ENCODE data around the gene SUSD1. TPM values are rescaled to one million over a fixed set of nuclear protein-coding genes. Genes with fewer than 3 reads are reported as not detected.

The SUSD1 gene
- polyA plus RNA-seq, 1 donor (not counting 4 experiments of a cell fraction or from before 2014, with no cell fraction given): 3.6 TPM

DNA sequence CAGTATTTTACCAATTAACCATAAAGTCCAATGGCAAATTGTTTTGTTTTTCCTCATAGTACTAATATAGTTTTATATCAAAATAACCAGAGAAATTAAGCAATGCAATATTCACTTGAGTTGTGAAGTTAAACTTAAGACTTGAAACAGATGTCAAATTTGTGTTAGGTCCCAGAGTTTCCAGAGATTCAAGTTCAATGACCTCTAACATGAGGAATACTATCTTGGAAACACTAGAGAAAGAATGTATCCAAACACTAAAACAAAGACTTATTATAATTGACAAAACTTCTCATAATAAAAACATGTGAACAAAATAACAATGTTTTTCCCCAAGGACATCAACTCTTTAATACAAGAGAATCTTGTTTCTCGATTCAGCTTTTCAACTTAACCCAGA, 18.0 kb downstream of the SUSD1 start:
- Histone ChIP-seq H3K4me3 (ENCODE audit: control insufficient read depth in 2 of 3, extremely low read depth in 1 of 3, insufficient read depth in 2 of 3, low read depth in 1 of 3, low read length in 3 of 3) (no peak overlapping the region), H3K9me1 (ENCODE audit: control insufficient read depth, extremely low read depth, insufficient read depth, low read length) (no peaks in the 10 kb centered on the region), H3K27me3 (ENCODE audit: control insufficient read depth, extremely low read depth, insufficient read depth, low read length) (no peaks in the 10 kb centered on the region), H2AFZ (ENCODE audit: control insufficient read depth, low read length) (no peak overlapping the region), H3K36me3 (ENCODE audit: control insufficient read depth in 2 of 2, extremely low read depth in 1 of 2, insufficient read depth in 2 of 2, low read length in 2 of 2) (no peaks in the 10 kb centered on the region), H3K4me2 (ENCODE audit: control insufficient read depth, extremely low read depth, insufficient read depth, low read depth, low read length) (no peak overlapping the region), H4K20me1 (ENCODE audit: control insufficient read depth, extremely low read depth, insufficient read depth, low read length) (no peaks in the 10 kb centered on the region), H3K9ac (ENCODE audit: control insufficient read depth, extremely low read depth, insufficient read depth, low read length) (no peak overlapping the region), H3K79me2 (ENCODE audit: control insufficient read depth, insufficient read depth, low read length) (no peaks in the 10 kb centered on the region), H3K27ac (ENCODE audit: control insufficient read depth, insufficient read depth, low read length) (no peak overlapping the region), H3K4me1 (ENCODE audit: control insufficient read depth, extremely low read depth, insufficient read depth, low read length) (no peaks in the 10 kb centered on the region), H3K9me3 (ENCODE audit: control insufficient read depth, low read depth, low read length) (no peaks in the 10 kb centered on the region)
- dilution Hi-C loops (cut with MboI; ENCODE audit: extremely low pct_ligation_motif_present, low sequenced_read_pairs): no loop called here
- TF ChIP-seq EZH2 (IDR thresholded peaks at IDR 0.05; ENCODE audit: low read length): no peak
- TF ChIP-seq, protein P1, sequence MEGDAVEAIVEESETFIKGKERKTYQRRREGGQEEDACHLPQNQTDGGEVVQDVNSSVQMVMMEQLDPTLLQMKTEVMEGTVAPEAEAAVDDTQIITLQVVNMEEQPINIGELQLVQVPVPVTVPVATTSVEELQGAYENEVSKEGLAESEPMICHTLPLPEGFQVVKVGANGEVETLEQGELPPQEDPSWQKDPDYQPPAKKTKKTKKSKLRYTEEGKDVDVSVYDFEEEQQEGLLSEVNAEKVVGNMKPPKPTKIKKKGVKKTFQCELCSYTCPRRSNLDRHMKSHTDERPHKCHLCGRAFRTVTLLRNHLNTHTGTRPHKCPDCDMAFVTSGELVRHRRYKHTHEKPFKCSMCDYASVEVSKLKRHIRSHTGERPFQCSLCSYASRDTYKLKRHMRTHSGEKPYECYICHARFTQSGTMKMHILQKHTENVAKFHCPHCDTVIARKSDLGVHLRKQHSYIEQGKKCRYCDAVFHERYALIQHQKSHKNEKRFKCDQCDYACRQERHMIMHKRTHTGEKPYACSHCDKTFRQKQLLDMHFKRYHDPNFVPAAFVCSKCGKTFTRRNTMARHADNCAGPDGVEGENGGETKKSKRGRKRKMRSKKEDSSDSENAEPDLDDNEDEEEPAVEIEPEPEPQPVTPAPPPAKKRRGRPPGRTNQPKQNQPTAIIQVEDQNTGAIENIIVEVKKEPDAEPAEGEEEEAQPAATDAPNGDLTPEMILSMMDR (optimal IDR thresholded peaks at IDR 0.05 in 1 of 3, IDR thresholded peaks at IDR 0.05 in 1 of 3, conservative IDR thresholded peaks at IDR 0.05 in 1 of 3; ENCODE audit: extremely low read depth in 1 of 3, insufficient read depth in 2 of 3, low read length in 3 of 3): no peak
- DNase-seq (ENCODE audit: low read depth, low spot score) (no peak), FAIRE-seq (no peak)

DNA sequence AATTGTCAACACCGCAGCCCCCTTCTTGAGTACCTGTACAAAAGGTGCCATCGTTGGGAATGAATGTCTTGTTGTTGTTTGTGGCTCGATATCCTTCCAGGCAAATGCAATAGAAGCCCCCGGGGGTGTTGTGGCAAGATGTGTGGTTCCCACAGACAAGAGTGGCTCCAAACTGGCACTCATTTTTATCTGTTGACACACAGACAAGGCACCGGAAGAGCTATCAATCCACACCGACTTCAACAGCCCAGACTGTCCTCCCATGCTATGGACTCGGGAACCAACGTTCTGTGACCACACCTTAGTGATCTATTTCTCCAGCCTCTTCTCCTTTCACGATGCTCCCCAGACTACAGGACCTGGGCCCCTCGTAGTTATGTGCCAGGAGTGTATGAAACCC, 25.9 kb downstream of the SUSD1 start:
- DNase-seq (ENCODE audit: low read depth, low spot score): no peak
- dilution Hi-C loops (cut with MboI; ENCODE audit: extremely low pct_ligation_motif_present, low sequenced_read_pairs): no loop called here
- FAIRE-seq: no peak

More for the DNA sequence above, 25.9 kb downstream of the SUSD1 start:
- Histone ChIP-seq H3K79me2 (ENCODE audit: control insufficient read depth, insufficient read depth, low read length) (no peaks in the 10 kb centered on the region), H4K20me1 (ENCODE audit: control insufficient read depth, extremely low read depth, insufficient read depth, low read length) (no peaks in the 10 kb centered on the region), H3K9ac (ENCODE audit: control insufficient read depth, extremely low read depth, insufficient read depth, low read length) (no peak overlapping the region), H3K27me3 (ENCODE audit: control insufficient read depth, extremely low read depth, insufficient read depth, low read length) (no peaks in the 10 kb centered on the region), H3K4me1 (ENCODE audit: control insufficient read depth, extremely low read depth, insufficient read depth, low read length) (peaks cover 29% of the 10 kb centered on the region), H3K4me2 (ENCODE audit: control insufficient read depth, extremely low read depth, insufficient read depth, low read depth, low read length) (no peak overlapping the region), H2AFZ (ENCODE audit: control insufficient read depth, low read length) (no peak overlapping the region), H3K9me3 (ENCODE audit: control insufficient read depth, low read depth, low read length) (no peaks in the 10 kb centered on the region), H3K27ac (ENCODE audit: control insufficient read depth, insufficient read depth, low read length) (no peak overlapping the region), H3K36me3 (ENCODE audit: control insufficient read depth in 2 of 2, extremely low read depth in 1 of 2, insufficient read depth in 2 of 2, low read length in 2 of 2) (no peaks in the 10 kb centered on the region), H3K9me1 (ENCODE audit: control insufficient read depth, extremely low read depth, insufficient read depth, low read length) (no peaks in the 10 kb centered on the region), H3K4me3 (ENCODE audit: control insufficient read depth in 2 of 3, extremely low read depth in 1 of 3, insufficient read depth in 2 of 3, low read depth in 1 of 3, low read length in 3 of 3) (no peak overlapping the region)
- TF ChIP-seq, protein P1 (optimal IDR thresholded peaks at IDR 0.05 in 1 of 3, IDR thresholded peaks at IDR 0.05 in 1 of 3, conservative IDR thresholded peaks at IDR 0.05 in 1 of 3; ENCODE audit: extremely low read depth in 1 of 3, insufficient read depth in 2 of 3, low read length in 3 of 3): no peak
- no peak for TF ChIP-seq EZH2 (IDR thresholded peaks at IDR 0.05; ENCODE audit: low read length)

Measured in keratinocyte (primary cell).